ENCODE data around the gene TGFBR3. TPM values are rescaled to one million over a fixed set of nuclear protein-coding genes. Genes with fewer than 3 reads are reported as not detected.
A peak's percentile ranks its signal among the peaks of the same experiment; 100 is the strongest.

The TGFBR3 gene
- total and polyA plus RNA-seq, 2 of the 8 experiments (the other 6 are each of a cell fraction or from before 2014, with no cell fraction given): 2.0 to 6.1 TPM

DNA sequence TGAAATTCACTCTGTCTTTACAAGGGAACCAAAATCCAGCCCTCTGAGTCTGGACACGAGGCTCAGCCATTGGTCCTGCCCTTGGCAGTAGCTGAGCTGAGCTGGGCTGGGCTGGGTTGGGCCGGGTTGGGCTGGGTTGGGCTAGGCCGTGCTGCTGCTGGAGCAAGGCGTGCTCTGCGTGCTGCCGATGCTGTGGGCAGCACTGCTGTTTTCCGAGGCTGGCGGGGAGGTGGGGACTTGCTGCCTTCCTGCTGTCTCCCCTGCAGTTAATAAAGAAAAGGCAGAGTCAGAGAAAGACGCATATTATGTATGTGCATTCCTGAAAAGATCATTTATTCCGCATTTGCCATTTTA is 202.4 kb downstream of the TGFBR3 start:
- Histone ChIP-seq H3K23me2 (ENCODE audit: low read depth, low read length) (no peaks in the 10 kb centered on the region), H4K8ac (ENCODE audit: extremely low read depth, insufficient read depth, low read length) (no peak overlapping the region), H3K79me2 (ENCODE audit: control insufficient read depth in 1 of 2, insufficient read depth in 2 of 2, low read length in 2 of 2) (no peaks in the 10 kb centered on the region), H2BK12ac (ENCODE audit: low read depth, low read length) (no peak overlapping the region), H3K4me3 (ENCODE audit: extremely low read depth in 1 of 4, insufficient read depth in 2 of 4, low read depth in 3 of 4, low read length in 4 of 4) (no peak overlapping the region), H3K56ac (replicated peaks; ENCODE audit: insufficient read length, low read depth, low read length) (no peak overlapping the region), H3K23ac (ENCODE audit: insufficient read length) (no peak overlapping the region), H3K9me3 (ENCODE audit: insufficient read depth in 2 of 2, low read depth in 1 of 2, low read length in 1 of 2) (no peaks in the 10 kb centered on the region), H3K4me2 (ENCODE audit: insufficient read depth in 1 of 2, low read depth in 2 of 2, low read length in 2 of 2) (no peak overlapping the region; a peak in 1 of 4 replicates), H3K14ac (ENCODE audit: insufficient read length) (no peak overlapping the region), H2BK15ac (ENCODE audit: low read length) (no peak overlapping the region), H4K91ac (replicated peaks; ENCODE audit: insufficient read length, low read length) (no peak overlapping the region), H3K27ac (ENCODE audit: low read depth, low read length) (no peak overlapping the region), H2AK5ac (ENCODE audit: low read depth, low read length) (no peak overlapping the region), H3K27me3 (replicated peaks in 1 of 4; ENCODE audit: control insufficient read depth in 3 of 4, extremely low read depth in 1 of 4, insufficient read depth in 3 of 4, low read length in 3 of 4) (no peaks in the 10 kb centered on the region), H4K20me1 (replicated peaks in 1 of 2; ENCODE audit: control insufficient read depth in 1 of 2, insufficient read depth in 2 of 2, low read length in 2 of 2) (no peaks in the 10 kb centered on the region), H3K4me1 (replicated peaks in 1 of 4; ENCODE audit: control insufficient read depth in 3 of 4, insufficient read depth in 4 of 4, low read length in 3 of 4) (peaks cover 8 to 16% (median 13%) of the 10 kb centered on the region in 4 experiments), H2BK20ac (ENCODE audit: low read length) (no peak overlapping the region), H3K36me3 (ENCODE audit: control insufficient read depth in 2 of 4, insufficient read depth in 4 of 4, low read length in 3 of 4) (no peaks in the 10 kb centered on the region), H2BK5ac (ENCODE audit: low read depth, low read length) (no peak overlapping the region), H2AFZ (ENCODE audit: low read length) (peak overlapping the region; percentile 96), H3K18ac (ENCODE audit: extremely low read depth, low read length) (no peak overlapping the region), H4K5ac (ENCODE audit: insufficient read length, low read depth, low read length) (no peak overlapping the region), H3K9ac (replicated peaks in 1 of 4; ENCODE audit: extremely low read depth in 1 of 4, low read depth in 3 of 4, low read length in 3 of 4) (no peak overlapping the region; a peak in 1 of 7 replicates), H3K79me1 (ENCODE audit: low read depth, low read length) (no peaks in the 10 kb centered on the region), H2BK120ac (replicated peaks; ENCODE audit: low read depth, low read length) (no peak overlapping the region), H3K4ac (replicated peaks; ENCODE audit: insufficient read length, low read depth, low read length) (no peak overlapping the region)
- 48% methylated on average over 7 of the region's 10 CpGs; no CpG with 5 or more reads in 1 of the 2 experiments for WGBS, 2 experiments (ENCODE audit: extremely low coverage in 1 of 2, insufficient coverage in 1 of 2, insufficient read length in 1 of 2, insufficient replicate concordance in 2 of 2, low coverage in 1 of 2, low lambda C conversion rate in 2 of 2, missing lambda C conversion rate in 1 of 2)
- CTCF ChIA-PET (ENCODE audit: partially characterized antibody): interaction anchor here (0.8 to 1.5 kb wide), 4 partner anchors 15 to 107 kb away, joined by 3 read pairs; no protein-coding TSS in a partner anchor
- DNase-seq (ENCODE audit: low read depth in 1 of 2, low spot score in 2 of 2) (peak in 1 of 2 experiments; percentile 25), FAIRE-seq (no peak)
- POLR2A ChIA-PET (ENCODE audit: partially characterized antibody): no interaction called here
- no peak for TF ChIP-seq SIRT6 (IDR thresholded peaks at IDR 0.05; ENCODE audit: low read length)
- TF ChIP-seq YY1 (IDR thresholded peaks at IDR 0.05; ENCODE audit: low read depth, low read length): 0 out of 2 replicates have a peak, but pooled peaks have one; percentile 21
- no peak for TF ChIP-seq TAF1 (IDR thresholded peaks at IDR 0.05; ENCODE audit: low read depth, low read length)
- TF ChIP-seq ZNF274 (IDR thresholded peaks at IDR 0.05; ENCODE audit: borderline replicate concordance, extremely low read depth, low read length): no peak
- TF ChIP-seq KDM4A (IDR thresholded peaks at IDR 0.05; ENCODE audit: low read depth, low read length, severe bottlenecking): no peak
- TF ChIP-seq MAFK (IDR thresholded peaks at IDR 0.05; ENCODE audit: low read depth, low read length): no peak
- no peak for TF ChIP-seq SIN3A (conservative IDR thresholded peaks at IDR 0.05 in 1 of 2, IDR thresholded peaks at IDR 0.05 in 1 of 2; ENCODE audit: low read depth in 1 of 2, low read length in 2 of 2)
- peak in 1 of 2 experiments; percentile 20; a peak in 1 of 4 replicates for TF ChIP-seq RAD21 (IDR thresholded peaks at IDR 0.05 in 1 of 2, conservative IDR thresholded peaks at IDR 0.05 in 1 of 2; ENCODE audit: low read depth in 2 of 2, low read length in 2 of 2)
- TF ChIP-seq CHD1 (IDR thresholded peaks at IDR 0.05; ENCODE audit: low read depth, low read length): no peak
- no peak for TF ChIP-seq POLR2A (IDR thresholded peaks at IDR 0.05; ENCODE audit: control extremely low read depth in 1 of 2, low read depth in 2 of 2, low read length in 2 of 2)
- no peak for TF ChIP-seq FOSL1 (IDR thresholded peaks at IDR 0.05; ENCODE audit: insufficient read depth, low read depth, low read length)
- no peak for TF ChIP-seq POU5F1 (IDR thresholded peaks at IDR 0.05; ENCODE audit: low read depth, low read length)
- TF ChIP-seq, protein P1, sequence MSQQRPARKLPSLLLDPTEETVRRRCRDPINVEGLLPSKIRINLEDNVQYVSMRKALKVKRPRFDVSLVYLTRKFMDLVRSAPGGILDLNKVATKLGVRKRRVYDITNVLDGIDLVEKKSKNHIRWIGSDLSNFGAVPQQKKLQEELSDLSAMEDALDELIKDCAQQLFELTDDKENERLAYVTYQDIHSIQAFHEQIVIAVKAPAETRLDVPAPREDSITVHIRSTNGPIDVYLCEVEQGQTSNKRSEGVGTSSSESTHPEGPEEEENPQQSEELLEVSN (IDR thresholded peaks at IDR 0.05): peak; percentile 62
- TF ChIP-seq SUZ12 (IDR thresholded peaks at IDR 0.05; ENCODE audit: low read length): no peak

Measured in H1 (cell line).